Fibroblast of villous mesenchyme (primary cell): Measurements from ENCODE around the gene BTNL8. TPM values are rescaled to one million over a fixed set of nuclear protein-coding genes. Genes with fewer than 3 reads are reported as not detected.

ENCODE experiments used
- DNase-seq: peaks from one replicate; pipeline ENCODE4 v3.0.0-alpha.2; 2010; ENCODE audit warnings: low read depth
- H3K4me3 ChIP-seq: 2 replicates; pipeline ENCODE4 v1.5.1; 2011; ENCODE audit warnings: low read depth, mild to moderate bottlenecking, low read length
- CTCF ChIP-seq: IDR thresholded peaks from 2 replicates; pipeline ENCODE4 v1.5.1; 2012; ENCODE audit warnings: low read depth, mild to moderate bottlenecking, low read length; ENCODE audit not compliant: insufficient read depth
- total RNA-seq: library from RNA; depleted of rRNA; stranded (reverse); fragments of >200 nt; gene quantifications from 2 replicates; pipeline ENCODE4 v1.2.3, GENCODE V29; 2012

The BTNL8 gene
- total RNA-seq, 1 donor, result not detected

- H3K4me3 ChIP-seq, result no peak overlapping the region
- peak; percentile 90 for TF ChIP-seq CTCF
- DNase-seq, result peak; percentile 75
Measured at GRCh38 chr5:180868960-180869359, 30.0 kb upstream of the BTNL8 start.

- no peak overlapping the region for H3K4me3 ChIP-seq
- no peak for DNase-seq
- no peak for TF ChIP-seq CTCF
Measured at GRCh38 chr5:180869587-180869986, 29.4 kb upstream of the BTNL8 start.

GRCh38 chr5:180870276-180871068 lies 28.5 kb upstream of the BTNL8 start:
- TF ChIP-seq CTCF, result no peak
- no peak overlapping the region for H3K4me3 ChIP-seq
- DNase-seq, result no peak

GRCh38 chr5:180872419-180872818 lies 26.5 kb upstream of the BTNL8 start:
- DNase-seq, result no peak
- no peak overlapping the region for H3K4me3 ChIP-seq
- TF ChIP-seq CTCF, result no peak

- TF ChIP-seq CTCF, result no peak
- H3K4me3 ChIP-seq, result no peak overlapping the region
- peak; percentile 38 for DNase-seq
Measured at GRCh38 chr5:180873615-180874520, 25.1 kb upstream of the BTNL8 start.

- no peak for TF ChIP-seq CTCF
- H3K4me3 ChIP-seq, result no peak overlapping the region
- no peak for DNase-seq
Measured at GRCh38 chr5:180874804-180875582, 24.0 kb upstream of the BTNL8 start.
